Loucy (cell line): ENCODE data around the gene ATG4B.

Experiments used
- EZH2phosphoT487 ChIP-seq: fragments of 200-600 bp; IDR thresholded peaks from 2 replicates; pipeline ENCODE4 v1.6.1; 2018; ENCODE audit warnings: antibody characterized with exemption, mild to moderate bottlenecking, moderate library complexity, borderline replicate concordance
- TF ChIP-seq, protein P1 (sequence below): fragments of 200-600 bp; sonication (generic); conservative IDR thresholded peaks from 2 replicates; pipeline ENCODE4 v1.5.1; 2014; ENCODE audit warnings: mild to moderate bottlenecking, antibody characterized with exemption, low read length

- TF ChIP-seq, protein P1, sequence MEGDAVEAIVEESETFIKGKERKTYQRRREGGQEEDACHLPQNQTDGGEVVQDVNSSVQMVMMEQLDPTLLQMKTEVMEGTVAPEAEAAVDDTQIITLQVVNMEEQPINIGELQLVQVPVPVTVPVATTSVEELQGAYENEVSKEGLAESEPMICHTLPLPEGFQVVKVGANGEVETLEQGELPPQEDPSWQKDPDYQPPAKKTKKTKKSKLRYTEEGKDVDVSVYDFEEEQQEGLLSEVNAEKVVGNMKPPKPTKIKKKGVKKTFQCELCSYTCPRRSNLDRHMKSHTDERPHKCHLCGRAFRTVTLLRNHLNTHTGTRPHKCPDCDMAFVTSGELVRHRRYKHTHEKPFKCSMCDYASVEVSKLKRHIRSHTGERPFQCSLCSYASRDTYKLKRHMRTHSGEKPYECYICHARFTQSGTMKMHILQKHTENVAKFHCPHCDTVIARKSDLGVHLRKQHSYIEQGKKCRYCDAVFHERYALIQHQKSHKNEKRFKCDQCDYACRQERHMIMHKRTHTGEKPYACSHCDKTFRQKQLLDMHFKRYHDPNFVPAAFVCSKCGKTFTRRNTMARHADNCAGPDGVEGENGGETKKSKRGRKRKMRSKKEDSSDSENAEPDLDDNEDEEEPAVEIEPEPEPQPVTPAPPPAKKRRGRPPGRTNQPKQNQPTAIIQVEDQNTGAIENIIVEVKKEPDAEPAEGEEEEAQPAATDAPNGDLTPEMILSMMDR = no peak
- no peak for TF ChIP-seq EZH2phosphoT487
Observed at GRCh38 chr2:241660593-241661213, 23.2 kb downstream of the ATG4B start.
